Esophagus muscularis mucosa (tissue), 4 donors: ENCODE results near the gene SIK3. TPM values are rescaled to one million over a fixed set of nuclear protein-coding genes. Genes with fewer than 3 reads are reported as not detected.

Source experiments
- DNase-seq: peaks from one replicate; pipeline ENCODE4 v3.0.0-alpha.2; 2017; ENCODE audit errors: extremely low spot score
- H3K27ac ChIP-seq, 4 donors: fragments of 200-600 bp; sonication (generic); replicated peaks in 1 of 4; 1 replicate in 3 of 4; 2 replicates in 1 of 4; pipeline ENCODE4 v1.5.1; 2016 to 2019; ENCODE audit warnings: mild to moderate bottlenecking in 1 of 4
- H3K27me3 ChIP-seq, 4 donors: fragments of 200-600 bp; sonication (generic); one replicate each; pipeline versions ENCODE4 v1.5.1 to v1.6.0; 2016 to 2019
- H3K36me3 ChIP-seq, 4 donors: fragments of 200-600 bp; sonication (generic); one replicate each; pipeline ENCODE4 v1.5.1; 2016 to 2019
- H3K4me1 ChIP-seq, 4 donors: fragments of 200-600 bp; sonication (generic); one replicate each; pipeline ENCODE4 v1.5.1; 2016 to 2019
- H3K4me3 ChIP-seq, 4 donors: fragments of 200-600 bp; sonication (generic); 1 replicate in 2 of 4; 2 replicates in 2 of 4; pipeline ENCODE4 v1.5.1; 2016 to 2019; ENCODE audit warnings: mild to moderate bottlenecking in 4 of 4, moderate library complexity in 1 of 4
- H3K9me3 ChIP-seq, 4 donors: fragments of 200-600 bp; sonication (generic); 1 replicate in 3 of 4; 2 replicates in 1 of 4; pipeline ENCODE4 v1.5.1; 2016 to 2019
- CTCF ChIP-seq, 3 experiments: fragments of 200-600 bp in 2 of 3; fragments of 450-650 bp in 1 of 3; sonication (generic) in 2 of 3; IDR thresholded peaks; one replicate each; pipeline ENCODE4 v1.5.1; 2017 to 2019; ENCODE audit warnings: antibody characterized with exemption in 3 of 3, mild to moderate bottlenecking in 2 of 3, moderate library complexity in 1 of 3
- EP300 ChIP-seq: sonication (generic); formaldehyde crosslinking; IDR thresholded peaks from one replicate; pipeline ENCODE4 v1.6.1; 2017; ENCODE audit warnings: antibody characterized with exemption
- POLR2A ChIP-seq: fragments of 450-650 bp; IDR thresholded peaks from one replicate; pipeline ENCODE4 v1.6.1; 2017; ENCODE audit warnings: antibody characterized with exemption, moderate library complexity, mild to moderate bottlenecking, low read depth
- POLR2AphosphoS5 ChIP-seq, 2 donors: sonication (generic); formaldehyde crosslinking; IDR thresholded peaks; one replicate each; pipeline ENCODE4 v1.6.1; 2017; ENCODE audit warnings: antibody characterized with exemption in 2 of 2
- WGBS: methylation state at CpG from one replicate; pipeline ENCODE4 v1.1.5; 2018; 5-methylcytosine and 5-hydroxymethylcytosine counted together
- intact Hi-C: fragments of 100-400 bp; cut with DNase I; formaldehyde crosslinking; loops from one replicate; pipeline ENCODE4 v1.15.1; 2023
- total RNA-seq, 4 donors: library from RNA; depleted of rRNA; stranded (reverse); fragments of >200 nt; gene quantifications; one replicate each; pipeline versions ENCODE4 v1.1.0 to v1.2.1, GENCODE V29; 2016

The SIK3 gene
- total RNA-seq, 4 donors from 2014 or later, result 39.5 to 53.5 (median 42.3) TPM

GRCh38 chr11:116928102-116928777 lies 170.0 kb downstream of the SIK3 start:
- intact Hi-C loops, result loop anchor here (5.0 kb wide), 1 partner anchor 46 kb away; no protein-coding TSS in a partner anchor
- peaks cover 44 to 59% (median 48%) of the 10 kb centered on the region in 4 donors for H3K4me1 ChIP-seq
- no peaks in the 10 kb centered on the region for H3K9me3 ChIP-seq
- H3K36me3 ChIP-seq, result peaks cover 0 to 28% (median 18%) of the 10 kb centered on the region in 4 donors
- no peaks in the 10 kb centered on the region for H3K27me3 ChIP-seq
- H3K27ac ChIP-seq, result peak overlapping the region in 2 of 4 donors; percentile 59 to 70
- DNase-seq, result no peak
- TF ChIP-seq CTCF (IDR thresholded peaks at IDR 0.05) (no peak), POLR2AphosphoS5 (IDR thresholded peaks at IDR 0.05) (no peak), POLR2A (no peak), EP300 (no peak)
- H3K4me3 ChIP-seq, result no peak overlapping the region
- 76% methylated on average over 1 of the region's 1 CpG for WGBS

- no peak for DNase-seq
- no peaks in the 10 kb centered on the region for H3K27me3 ChIP-seq
- H3K36me3 ChIP-seq, result peaks cover 0 to 30% (median 19%) of the 10 kb centered on the region in 4 donors
- intact Hi-C loops, result loop anchor here (5.0 kb wide), 1 partner anchor 45 kb away; no protein-coding TSS in a partner anchor
- H3K4me3 ChIP-seq, result no peak overlapping the region
- TF ChIP-seq EP300, result no peak
- TF ChIP-seq CTCF (IDR thresholded peaks at IDR 0.05), result peak in 2 of 3 experiments; percentile 38 to 47
- no peaks in the 10 kb centered on the region for H3K9me3 ChIP-seq
- peaks cover 41 to 56% (median 43%) of the 10 kb centered on the region in 4 donors for H3K4me1 ChIP-seq
- WGBS, result 80% methylated on average over 11 of the region's 11 CpGs
- H3K27ac ChIP-seq, result no peak overlapping the region
Observed at GRCh38 chr11:116927163-116927974, 170.9 kb downstream of the SIK3 start.

GRCh38 chr11:116925050-116925449 lies 173.2 kb downstream of the SIK3 start:
- intact Hi-C loops, result loop anchor here (5.0 kb wide), 1 partner anchor 43 kb away; no protein-coding TSS in a partner anchor
- no peak for TF ChIP-seq POLR2AphosphoS5 (IDR thresholded peaks at IDR 0.05)
- TF ChIP-seq POLR2A, result no peak
- TF ChIP-seq EP300, result no peak
- TF ChIP-seq CTCF (IDR thresholded peaks at IDR 0.05), result no peak
- no peak for DNase-seq
- H3K4me3 ChIP-seq, result no peak overlapping the region
- WGBS, result 92% methylated on average over 8 of the region's 8 CpGs
- peaks cover 17 to 34% (median 20%) of the 10 kb centered on the region in 4 donors for H3K4me1 ChIP-seq
- no peaks in the 10 kb centered on the region for H3K9me3 ChIP-seq
- peaks cover 0 to 33% (median 21%) of the 10 kb centered on the region in 4 donors for H3K36me3 ChIP-seq
- H3K27me3 ChIP-seq, result no peaks in the 10 kb centered on the region
- no peak overlapping the region for H3K27ac ChIP-seq

- Histone ChIP-seq H3K9me3 (no peaks in the 10 kb centered on the region), H3K36me3 (peaks cover 0 to 5% (median 2%) of the 10 kb centered on the region in 4 donors), H3K4me3 (no peak overlapping the region), H3K4me1 (peaks cover 0 to 12% (median 4%) of the 10 kb centered on the region in 4 donors), H3K27me3 (no peaks in the 10 kb centered on the region), H3K27ac (no peak overlapping the region)
- WGBS, result 31% methylated on average over 3 of the region's 3 CpGs
- intact Hi-C loops, result loop anchor here (10.0 kb wide), 1 partner anchor 56 kb away; no protein-coding TSS in a partner anchor
- no peak for DNase-seq
- TF ChIP-seq POLR2A (no peak), POLR2AphosphoS5 (IDR thresholded peaks at IDR 0.05) (no peak), EP300 (no peak), CTCF (IDR thresholded peaks at IDR 0.05) (no peak)
Observed at GRCh38 chr11:116918925-116919655, 179.1 kb downstream of the SIK3 start.
